Measurements from ENCODE around the gene GGN. TPM values are rescaled to one million over a fixed set of nuclear protein-coding genes. Genes with fewer than 3 reads are reported as not detected.

GGN gene
- polyA plus RNA-seq, 1 of the 3 experiments (the other 2 are of a cell fraction) = 0.48 TPM

GRCh38 chr19:38392707-38393308, 5.0 kb upstream of the GGN start:
- Histone ChIP-seq H4K20me1 (ENCODE audit: insufficient read depth) (no peaks in the 10 kb centered on the region), H3K79me2 (ENCODE audit: insufficient read depth) (peaks cover 32% of the 10 kb centered on the region), H3K9me3 (no peaks in the 10 kb centered on the region), H3K9me2 (no peaks in the 10 kb centered on the region), H3K27me3 (ENCODE audit: insufficient read depth) (no peaks in the 10 kb centered on the region), H3K4me2 (no peak overlapping the region), H3K4me1 (ENCODE audit: control insufficient read depth in 1 of 2, insufficient read depth in 2 of 2, low read depth in 1 of 2, low read length in 1 of 2) (peaks cover 7 to 9% of the 10 kb centered on the region in 2 experiments; a peak in 2 of 4 replicates), H3K4me3 (ENCODE audit: low read depth in 2 of 2, low read length in 1 of 2) (no peak overlapping the region), H3K36me3 (replicated peaks in 1 of 2; ENCODE audit: control insufficient read depth in 1 of 2, insufficient read depth in 2 of 2, low read length in 1 of 2) (peaks cover 22 to 35% of the 10 kb centered on the region in 2 experiments), H3K9ac (no peak overlapping the region), H3F3A (replicated peaks; ENCODE audit: insufficient read depth) (peaks cover 10% of the 10 kb centered on the region), H3K27ac (ENCODE audit: low read depth in 2 of 2, low read length in 1 of 2) (no peak overlapping the region), H2AFZ (ENCODE audit: low read depth) (no peak overlapping the region)
- ChIA-PET CTCF (interaction anchor here (1.2 to 2.9 kb wide), 2 partner anchors 9 to 10 kb away, joined by 3 to 13 read pairs; partner anchors contain the start of gene FAM98C), POLR2A (no interaction called here)
- no peak for DNase-seq
- WGBS (ENCODE audit: low lambda C conversion rate) = 78% methylated on average over 6 of the region's 6 CpGs
- no peak for TF ChIP-seq TEAD4 (IDR thresholded peaks at IDR 0.05; ENCODE audit: borderline replicate concordance, insufficient read depth)
- no peak for TF ChIP-seq FOXJ3 (CRISPR knock-in tag; IDR thresholded peaks at IDR 0.05)
- TF ChIP-seq JUND (IDR thresholded peaks at IDR 0.05) = no peak
- no peak for TF ChIP-seq TAF1 (IDR thresholded peaks at IDR 0.05; ENCODE audit: borderline replicate concordance, low read depth, low read length)

GRCh38 chr19:38391911-38392464, 4.2 kb upstream of the GGN start:
- ChIA-PET CTCF (interaction anchor here (0.6 to 1.0 kb wide), 2 partner anchors 11 to 541 kb away, joined by 3 read pairs; partner anchors contain the start of gene FAM98C), POLR2A (no interaction called here)
- Histone ChIP-seq H3K9ac (no peak overlapping the region), H2AFZ (ENCODE audit: low read depth) (no peak overlapping the region), H3K4me1 (ENCODE audit: control insufficient read depth in 1 of 2, insufficient read depth in 2 of 2, low read depth in 1 of 2, low read length in 1 of 2) (peaks cover 9 to 10% of the 10 kb centered on the region in 2 experiments; a peak in 2 of 4 replicates), H3F3A (replicated peaks; ENCODE audit: insufficient read depth) (peaks cover 17% of the 10 kb centered on the region), H3K79me2 (ENCODE audit: insufficient read depth) (peaks cover 32% of the 10 kb centered on the region), H3K9me3 (no peaks in the 10 kb centered on the region), H3K4me3 (ENCODE audit: low read depth in 2 of 2, low read length in 1 of 2) (no peak overlapping the region), H4K20me1 (ENCODE audit: insufficient read depth) (no peaks in the 10 kb centered on the region), H3K4me2 (no peak overlapping the region), H3K9me2 (no peaks in the 10 kb centered on the region), H3K36me3 (replicated peaks in 1 of 2; ENCODE audit: control insufficient read depth in 1 of 2, insufficient read depth in 2 of 2, low read length in 1 of 2) (peaks cover 22 to 35% of the 10 kb centered on the region in 2 experiments), H3K27me3 (ENCODE audit: insufficient read depth) (no peaks in the 10 kb centered on the region), H3K27ac (ENCODE audit: low read depth in 2 of 2, low read length in 1 of 2) (no peak overlapping the region)
- TF ChIP-seq CTCF (IDR thresholded peaks at IDR 0.05) (no peak), USF1 (IDR thresholded peaks at IDR 0.05; ENCODE audit: borderline replicate concordance, low read depth) (no peak), FOSL2 (IDR thresholded peaks at IDR 0.05; ENCODE audit: borderline replicate concordance, low read depth) (no peak), NRF1 (IDR thresholded peaks at IDR 0.05; ENCODE audit: low read depth, low read length) (no peak), RFX5 (IDR thresholded peaks at IDR 0.05; ENCODE audit: low read length) (no peak), RCOR1 (IDR thresholded peaks at IDR 0.05; ENCODE audit: low read length) (no peak), ELF1 (IDR thresholded peaks at IDR 0.05) (no peak), CHD2 (IDR thresholded peaks at IDR 0.05; ENCODE audit: low read length, partially characterized antibody) (no peak), GABPA (IDR thresholded peaks at IDR 0.05; ENCODE audit: low read depth) (no peak), POLR2AphosphoS5 (IDR thresholded peaks at IDR 0.05; ENCODE audit: low read depth, low read length) (no peak), MAX (IDR thresholded peaks at IDR 0.05; ENCODE audit: low read depth) (no peak), YY1 (IDR thresholded peaks at IDR 0.05; ENCODE audit: low read depth) (no peak), JUND (IDR thresholded peaks at IDR 0.05) (no peak)
- 87% methylated on average over 8 of the region's 8 CpGs for WGBS (ENCODE audit: low lambda C conversion rate)
- no peak for DNase-seq

Measured in SK-N-SH (cell line).